Measurements from ENCODE around the gene TRIM4.
"Not testable (repeated sequence)": the region's sequence is repeated elsewhere in the genome, so short reads cannot be mapped to it uniquely, and the experiment has no call there.

Gene TRIM4

DNA sequence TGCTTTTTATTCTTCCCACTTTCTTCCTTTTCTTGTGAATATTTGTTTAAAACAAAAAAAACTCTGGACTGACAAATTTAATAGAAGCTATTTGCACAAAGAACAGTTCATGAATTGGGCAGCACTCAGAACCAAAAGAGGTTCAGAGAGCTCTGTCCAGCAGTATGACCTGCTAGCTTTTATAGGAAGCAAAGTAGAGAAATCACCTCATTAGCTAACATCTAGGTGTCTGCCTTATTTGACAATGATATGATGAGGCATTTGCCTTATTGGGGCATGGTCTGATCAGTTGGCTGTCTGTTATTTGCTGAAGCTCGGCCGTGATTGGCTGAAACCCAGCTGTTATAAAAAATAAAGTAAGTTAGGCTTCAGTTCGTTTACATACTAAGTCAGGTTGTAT, 819 bp upstream of the TRIM4 start:
- DNase-seq (ENCODE audit: low read depth): no peak

DNA sequence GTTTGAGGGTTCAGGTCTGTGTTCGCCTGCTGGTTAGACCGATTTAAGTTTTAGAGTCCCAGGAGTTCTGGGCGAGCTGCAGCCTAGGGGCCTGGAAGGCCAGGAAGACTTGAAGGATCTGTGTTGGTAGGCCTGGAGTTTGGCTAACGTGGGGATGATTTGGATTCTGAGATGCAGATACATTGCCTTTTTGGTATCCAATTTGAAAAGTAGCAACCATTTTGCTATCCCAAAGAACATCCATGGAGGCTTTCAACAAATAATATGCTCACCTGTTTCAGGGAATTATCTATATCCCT, 433 bp upstream of the TRIM4 start:
- no peak for DNase-seq (ENCODE audit: low read depth)

DNA sequence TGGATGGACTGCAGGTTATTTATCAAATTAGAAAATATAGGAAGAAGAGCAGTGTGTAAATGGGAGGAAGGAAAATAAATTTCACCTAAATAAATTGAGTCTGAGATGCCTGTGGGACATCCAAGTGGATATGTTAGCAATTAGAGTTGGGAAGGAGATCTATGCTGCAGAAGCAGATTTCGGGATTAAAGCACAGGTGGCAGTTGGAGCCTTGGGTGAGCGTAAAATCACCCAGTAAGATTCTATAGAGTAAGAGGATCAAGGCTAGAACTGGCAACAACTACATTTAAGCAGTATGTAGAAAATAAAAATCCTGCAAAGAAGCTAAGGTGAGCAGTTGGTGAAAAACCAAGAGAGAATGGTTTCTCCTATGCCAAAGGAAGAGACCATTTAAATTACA, 8.4 kb downstream of the TRIM4 start:
- DNase-seq (ENCODE audit: low read depth): no peak

DNA sequence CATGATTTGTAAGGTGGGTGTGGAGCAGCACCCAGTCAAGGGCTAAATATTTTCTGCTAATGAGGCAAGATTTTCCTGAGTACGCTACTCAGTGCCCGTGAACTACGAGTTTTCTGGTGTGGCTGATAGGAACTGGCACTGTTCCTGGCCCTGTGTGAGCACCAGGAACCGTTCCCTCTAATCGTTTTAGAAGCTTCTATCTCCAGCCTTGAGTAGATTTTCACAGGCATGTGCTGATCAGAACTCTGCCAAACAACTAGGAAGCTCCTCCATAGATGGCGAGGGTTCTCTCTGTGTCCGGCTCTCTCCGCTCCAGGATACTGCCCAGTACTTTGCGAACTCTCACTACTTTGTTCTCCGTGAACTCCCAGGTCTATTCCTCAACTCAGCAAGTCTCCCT, 17.7 kb downstream of the TRIM4 start:
- DNase-seq (ENCODE audit: low read depth): no peak

DNA sequence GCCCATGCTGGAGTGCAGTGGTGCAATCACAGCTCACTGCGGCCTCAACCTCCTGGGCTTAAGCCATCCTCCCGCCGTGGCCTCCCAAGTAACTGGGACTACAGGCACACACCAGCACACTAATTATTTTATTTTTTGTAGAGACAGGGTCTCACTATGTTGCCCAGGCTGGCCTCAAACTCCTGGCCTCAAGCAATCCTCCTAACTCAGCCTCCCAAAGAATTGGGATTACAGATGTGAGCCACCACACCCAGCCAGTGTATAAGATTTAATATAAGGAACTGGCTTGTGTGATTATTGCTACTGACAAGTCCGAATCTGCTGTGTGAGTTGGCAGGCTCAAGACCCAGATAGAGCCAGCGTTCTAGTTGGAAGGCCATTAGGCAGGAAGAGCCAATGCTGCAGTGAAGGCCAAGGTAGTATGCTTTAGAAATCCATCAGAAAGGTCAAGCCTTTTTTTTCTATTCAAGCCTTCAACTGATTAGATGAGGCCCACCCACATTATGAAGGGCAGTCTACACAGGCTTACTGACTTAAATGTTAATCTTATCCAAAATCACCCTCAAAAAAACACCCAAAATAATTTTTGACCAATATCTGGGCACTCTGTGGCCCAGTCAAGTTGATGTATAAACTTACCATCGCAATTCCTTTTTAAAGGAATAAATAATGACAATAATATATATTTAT, 19.4 kb downstream of the TRIM4 start:
- no peak for DNase-seq (ENCODE audit: low read depth)

DNA sequence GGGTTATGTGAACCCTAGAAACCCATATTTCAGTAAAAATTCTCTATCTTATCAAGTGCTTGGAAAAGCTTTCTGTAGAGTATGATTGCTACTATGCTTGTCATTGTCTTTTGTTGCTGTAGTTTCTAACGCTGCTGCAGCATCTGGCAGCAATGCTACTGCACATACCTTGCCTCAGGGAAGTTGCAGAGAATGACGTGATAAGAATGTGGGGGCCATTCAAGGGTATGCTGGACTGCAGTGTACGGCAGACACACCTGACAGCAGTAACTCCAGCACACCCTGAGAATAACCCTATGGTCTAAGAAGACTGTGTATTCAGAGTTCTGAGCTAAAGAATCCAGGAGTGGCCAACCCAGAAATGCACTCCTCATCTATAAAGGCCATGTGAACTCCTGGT, 20.5 kb downstream of the TRIM4 start:
- DNase-seq (ENCODE audit: low read depth): no peak

DNA sequence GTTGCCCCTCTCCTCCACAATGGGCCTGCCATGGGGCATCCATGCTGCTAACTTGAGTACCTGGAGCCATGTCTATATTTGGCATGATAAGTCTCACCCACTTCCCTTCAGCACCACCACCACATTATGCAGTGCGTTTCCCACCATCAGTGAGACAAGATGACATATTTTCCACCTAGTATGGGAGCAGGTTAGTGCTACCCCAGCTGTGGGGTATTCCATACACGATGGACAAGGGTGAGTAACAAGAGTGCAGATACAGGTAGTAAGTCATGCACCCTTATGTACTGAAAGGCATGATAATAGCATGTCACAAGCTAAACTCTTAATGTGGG, 21.3 kb downstream of the TRIM4 start:
- DNase-seq (ENCODE audit: low read depth): no peak

DNA sequence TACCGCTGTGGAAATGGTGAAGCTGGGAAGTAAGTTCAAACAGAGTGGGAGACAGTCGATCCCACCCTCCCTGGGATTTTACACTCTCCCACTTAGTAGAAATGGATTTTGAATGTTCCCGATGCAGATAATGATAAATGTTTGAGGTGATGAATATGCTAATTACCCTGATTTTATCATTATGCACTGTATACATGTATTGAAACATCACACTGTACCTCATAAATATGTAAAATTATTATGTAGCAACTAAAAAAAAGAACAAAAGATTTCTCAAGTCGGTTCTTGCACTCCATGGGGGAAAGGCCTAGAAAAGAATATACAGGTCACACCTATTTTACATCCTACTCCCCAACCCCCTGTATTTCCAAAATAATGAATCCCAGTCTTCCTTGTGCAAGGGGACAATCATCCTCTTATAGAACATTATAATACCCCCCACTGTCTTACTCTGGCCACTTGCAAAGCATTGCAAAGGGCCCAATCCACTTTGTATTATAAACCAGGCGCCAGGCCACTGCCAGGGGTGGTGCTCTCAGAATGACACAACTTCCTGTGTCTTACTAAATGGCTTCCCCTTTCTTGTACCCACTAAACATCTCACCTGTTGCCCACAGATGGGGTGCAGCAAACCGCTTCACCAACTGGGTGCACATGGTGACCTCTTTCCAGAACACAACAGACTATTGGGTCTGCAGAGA, 21.9 kb downstream of the TRIM4 start:
- no peak for DNase-seq (ENCODE audit: low read depth)

DNA sequence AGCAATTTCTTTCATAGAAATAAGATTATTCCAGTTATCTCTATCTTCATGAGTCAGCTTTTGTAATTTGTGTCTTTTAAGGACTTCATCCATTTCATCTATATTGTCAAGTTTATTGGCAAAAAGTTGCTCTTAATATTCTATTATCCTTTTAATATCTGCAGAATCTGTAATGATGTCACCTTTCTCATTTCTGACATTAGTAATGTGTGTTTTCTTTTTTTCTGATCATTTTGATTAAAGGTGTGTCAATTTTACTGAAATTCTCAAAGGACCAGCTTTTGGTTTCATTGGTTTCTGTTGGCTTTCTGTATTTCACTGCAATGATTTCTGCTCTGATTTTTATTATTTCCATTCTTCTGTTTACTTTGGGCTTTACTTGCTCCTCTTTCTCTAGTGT, 24.6 kb downstream of the TRIM4 start:
- no peak for DNase-seq (ENCODE audit: low read depth)

DNA sequence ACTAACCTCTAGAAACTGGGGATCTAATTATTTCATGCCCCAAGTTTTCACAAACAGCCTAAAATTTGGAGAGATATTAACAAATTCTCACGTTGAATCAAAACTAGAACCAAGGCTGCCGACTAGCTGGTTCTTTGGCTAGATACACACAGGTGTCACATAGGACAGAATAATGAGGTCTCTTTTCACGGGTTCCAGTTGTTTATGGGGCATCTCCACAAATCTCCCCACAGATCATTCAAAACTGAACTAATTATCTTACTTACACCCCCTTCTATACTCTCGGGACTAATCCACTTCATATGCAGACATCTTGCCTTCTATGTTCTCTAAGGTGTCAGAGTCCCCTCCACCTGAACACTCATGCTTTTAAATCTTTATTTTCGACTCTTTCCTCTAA, 26.1 kb downstream of the TRIM4 start:
- no peak for DNase-seq (ENCODE audit: low read depth)

DNA sequence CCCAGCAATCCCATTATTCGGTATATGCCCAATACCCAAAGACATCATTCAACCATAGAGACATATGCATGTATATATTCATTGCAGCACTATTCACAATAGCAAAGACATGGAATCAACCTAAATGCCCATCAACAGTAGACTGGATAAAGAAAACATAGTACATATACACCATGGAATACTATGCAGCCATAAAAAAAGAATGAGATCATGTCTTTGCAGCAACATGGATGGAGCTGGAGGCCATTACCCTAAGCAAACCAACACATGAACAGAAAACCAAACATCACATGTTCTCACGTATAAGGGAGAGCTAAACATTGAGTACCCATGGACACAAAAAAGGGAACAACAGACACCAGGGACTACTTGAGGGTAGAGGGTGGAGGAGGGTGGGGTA, 29.0 kb downstream of the TRIM4 start:
- DNase-seq (ENCODE audit: low read depth): not testable (repeated sequence)

DNA sequence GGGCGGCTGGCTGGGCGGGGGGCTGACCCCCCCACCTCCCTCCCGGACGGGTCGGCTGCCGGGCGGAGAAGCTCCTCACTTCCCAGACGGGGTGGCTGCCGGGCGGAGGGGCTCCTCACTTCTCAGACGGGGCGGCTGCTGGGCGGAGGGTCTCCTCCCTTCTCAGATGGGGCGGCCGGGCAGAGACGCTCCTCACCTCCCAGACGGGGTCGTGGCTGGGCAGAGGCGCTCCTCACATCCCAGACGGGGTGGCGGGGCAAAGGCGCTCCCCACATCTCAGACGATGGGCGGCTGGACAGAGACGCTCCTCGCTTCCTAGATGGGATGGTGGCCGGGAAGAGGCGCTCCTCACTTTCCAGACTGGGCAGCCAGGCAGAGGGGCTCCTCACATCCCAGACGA, 31.0 kb downstream of the TRIM4 start:
- not testable (repeated sequence) for DNase-seq (ENCODE audit: low read depth)

DNA sequence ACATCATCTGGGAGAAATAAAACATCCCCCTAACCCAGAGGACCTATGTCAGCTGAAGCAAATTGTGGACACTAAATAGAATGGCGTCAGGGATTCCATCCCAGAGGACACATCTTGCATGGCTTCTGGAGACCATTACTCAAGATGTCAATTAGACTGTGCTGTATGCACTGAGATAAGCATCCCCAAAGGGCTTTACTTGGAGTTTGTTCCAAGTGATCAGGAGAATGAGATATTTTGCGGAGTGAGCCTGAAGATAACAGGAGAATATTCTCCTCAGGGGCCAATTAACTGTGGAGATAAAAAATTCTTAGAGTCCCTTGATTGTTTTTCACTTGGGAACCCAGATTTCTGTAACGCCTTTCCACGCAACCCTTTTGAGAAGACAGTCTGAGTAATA, 38.0 kb downstream of the TRIM4 start:
- no peak for DNase-seq (ENCODE audit: low read depth)

DNA sequence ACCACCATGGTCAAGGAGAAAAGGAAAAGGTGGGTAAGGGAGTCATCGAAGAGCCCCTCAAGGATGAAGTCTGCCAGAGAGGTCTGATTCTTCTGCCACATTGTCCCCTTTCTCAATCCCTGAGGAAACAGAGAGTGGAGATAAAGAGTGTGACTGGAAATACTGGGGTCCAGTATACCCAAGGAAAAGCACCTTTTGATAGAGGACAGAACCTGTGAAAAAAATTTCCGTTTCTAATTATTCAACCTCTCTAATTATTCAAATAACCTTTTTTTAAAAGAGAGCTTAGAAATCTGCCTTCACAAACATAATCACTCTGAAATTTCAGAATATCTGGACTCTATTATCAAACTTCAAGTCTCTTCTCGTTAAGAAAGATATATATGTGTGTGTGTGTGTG, 42.4 kb downstream of the TRIM4 start, which contains the start of gene OR2AE1:
Gene OR2AE1 (minus strand): TSS at position 101 of the 400 bp plus-strand sequence. CDS start 0 bp downstream, at position 101.
- DNase-seq (ENCODE audit: low read depth): no peak

DNA sequence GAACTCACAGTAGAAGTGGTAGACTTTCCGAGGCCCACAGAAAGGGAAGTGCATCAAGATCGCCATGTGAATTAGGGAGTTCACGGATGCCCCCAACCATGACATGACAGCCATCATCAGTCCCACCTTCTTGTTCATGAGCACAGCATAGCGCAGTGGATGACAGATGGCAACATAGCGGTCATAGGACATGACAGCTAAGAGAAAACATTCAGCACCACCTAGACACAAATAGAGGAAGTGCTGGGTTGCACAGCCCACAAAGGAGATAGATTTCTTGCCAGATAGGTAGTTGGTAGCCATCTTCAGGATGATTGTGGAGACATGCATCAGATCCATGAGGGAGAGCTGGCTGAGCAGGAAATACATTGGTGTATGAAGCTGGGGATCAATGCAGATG, 42.8 kb downstream of the TRIM4 start:
- DNase-seq (ENCODE audit: low read depth): no peak

DNA sequence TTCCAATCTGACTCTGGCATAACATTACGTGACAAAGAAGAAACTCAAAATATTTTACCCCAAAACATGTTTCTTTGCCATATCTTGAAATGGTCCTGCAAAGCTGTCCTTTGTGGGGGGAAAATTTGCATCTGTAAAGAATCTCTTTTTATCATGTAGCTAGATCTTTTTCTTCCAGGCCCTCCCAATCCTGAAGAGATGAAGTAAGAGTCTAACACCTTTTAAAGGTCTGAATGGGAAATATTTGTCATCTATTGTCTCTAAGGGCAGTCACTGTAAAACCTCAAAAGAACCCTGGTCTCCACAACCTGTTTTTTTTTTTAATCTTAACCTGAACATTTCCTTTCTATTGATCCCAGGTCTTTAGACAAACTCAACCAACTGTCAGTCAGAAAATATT, 51.1 kb downstream of the TRIM4 start:
- no peak for DNase-seq (ENCODE audit: low read depth)

DNA sequence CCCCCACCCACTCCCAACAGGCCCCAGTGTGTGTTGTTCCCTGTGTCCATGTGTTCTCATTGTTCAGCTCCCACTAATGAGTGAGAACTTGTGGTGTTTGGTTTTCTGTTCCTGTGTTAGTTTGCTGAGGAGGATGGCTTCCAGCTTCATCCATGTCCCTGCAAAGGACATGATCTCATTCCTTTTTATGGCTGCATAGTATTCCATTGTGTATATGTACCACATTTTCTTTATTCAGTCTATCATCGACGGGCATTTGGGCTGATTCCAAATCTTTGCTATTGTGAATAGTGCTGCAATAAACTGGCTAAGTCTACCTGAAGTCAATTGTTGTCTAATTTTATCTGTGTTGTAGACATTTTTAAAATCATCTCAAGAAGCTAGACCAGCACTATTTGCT, 51.9 kb downstream of the TRIM4 start:
- not testable (repeated sequence) for DNase-seq (ENCODE audit: low read depth)

DNA sequence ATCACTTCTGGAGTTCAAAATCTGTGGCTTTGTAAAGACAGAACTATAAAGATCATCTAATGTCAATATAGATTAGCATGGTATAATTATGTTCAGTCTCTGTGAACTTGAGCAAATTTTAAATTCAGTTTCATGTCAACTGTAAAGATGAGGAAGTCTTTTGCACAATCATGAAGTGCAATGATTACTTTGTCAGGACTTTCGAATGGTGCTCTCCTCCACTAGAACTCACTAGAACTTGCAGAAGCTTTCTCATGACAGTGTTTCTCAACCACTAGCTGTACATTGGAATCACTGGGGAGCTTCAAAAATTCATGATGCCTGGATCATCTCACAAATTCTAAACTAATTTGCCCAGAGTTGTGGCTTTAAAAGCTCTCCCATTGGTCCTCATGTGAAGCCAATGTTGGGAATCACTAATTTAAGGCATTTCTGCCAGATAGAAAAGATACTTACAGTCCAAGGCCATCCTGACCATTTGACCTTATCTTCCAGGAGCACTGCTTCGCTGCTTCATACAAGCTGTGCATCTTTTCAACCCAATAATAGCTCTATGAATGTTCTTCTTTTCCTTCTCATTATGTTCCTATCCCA, 55.4 kb downstream of the TRIM4 start:
- no peak for DNase-seq (ENCODE audit: low read depth)

DNA sequence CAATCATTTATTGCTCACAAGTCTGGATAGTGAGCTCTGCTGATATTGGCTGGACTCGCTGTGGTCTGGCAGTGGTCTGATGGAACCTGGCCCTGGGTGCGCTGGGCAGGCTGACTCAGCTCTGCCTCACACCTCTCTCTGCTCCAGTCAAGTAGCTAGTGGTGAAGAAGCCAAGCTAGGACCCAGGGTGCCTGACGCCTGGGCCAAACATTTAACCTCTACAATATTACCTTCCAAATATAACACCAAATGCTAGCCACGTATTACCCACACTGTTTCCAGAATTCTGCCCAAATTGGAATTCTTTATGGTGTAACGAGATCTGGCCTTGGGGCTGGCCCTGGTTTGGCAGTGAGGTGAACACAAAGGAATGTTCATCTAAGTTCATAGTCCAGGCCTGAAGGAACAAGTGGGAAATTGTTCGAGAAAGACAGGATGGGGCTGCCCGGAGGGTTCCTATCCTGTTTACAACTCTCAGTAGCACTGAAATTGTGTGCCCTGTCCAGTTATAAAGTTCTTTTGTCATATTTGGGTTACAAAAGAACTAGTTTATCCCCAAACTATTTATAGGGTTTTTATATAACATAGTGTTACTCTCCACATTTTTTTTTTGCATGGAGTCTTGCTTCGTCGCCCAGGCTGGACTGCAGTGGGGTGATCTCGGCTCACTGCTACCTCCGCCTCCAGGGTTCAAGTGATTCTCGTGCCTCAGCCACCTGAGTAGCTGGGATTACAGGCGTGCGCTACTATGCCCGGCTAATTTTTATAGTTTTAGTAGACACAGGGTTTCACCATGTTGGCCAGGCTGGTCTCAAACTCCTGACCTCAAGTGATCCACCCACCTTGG, 58.8 kb downstream of the TRIM4 start:
- no peak for DNase-seq (ENCODE audit: low read depth)

DNA sequence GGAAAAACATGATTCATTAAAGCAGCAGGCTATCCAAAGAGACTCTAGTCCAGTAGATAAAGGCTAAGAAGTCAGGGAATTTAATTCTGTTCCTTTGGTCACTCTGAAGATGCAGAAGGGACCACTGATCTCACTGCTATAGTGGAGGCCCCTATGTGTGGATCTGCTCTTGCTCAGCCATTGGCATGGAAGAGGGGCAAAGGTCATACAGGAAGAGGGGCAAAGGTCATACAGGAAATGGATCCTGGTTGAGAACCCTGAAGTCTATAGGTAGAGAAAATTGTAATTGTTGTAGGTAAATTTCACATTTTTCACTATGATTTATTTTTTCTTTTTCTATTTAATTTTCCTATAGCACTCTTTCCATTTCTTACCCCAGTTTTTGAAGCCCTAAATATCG, 64.1 kb downstream of the TRIM4 start:
- DNase-seq (ENCODE audit: low read depth): no peak

DNA sequence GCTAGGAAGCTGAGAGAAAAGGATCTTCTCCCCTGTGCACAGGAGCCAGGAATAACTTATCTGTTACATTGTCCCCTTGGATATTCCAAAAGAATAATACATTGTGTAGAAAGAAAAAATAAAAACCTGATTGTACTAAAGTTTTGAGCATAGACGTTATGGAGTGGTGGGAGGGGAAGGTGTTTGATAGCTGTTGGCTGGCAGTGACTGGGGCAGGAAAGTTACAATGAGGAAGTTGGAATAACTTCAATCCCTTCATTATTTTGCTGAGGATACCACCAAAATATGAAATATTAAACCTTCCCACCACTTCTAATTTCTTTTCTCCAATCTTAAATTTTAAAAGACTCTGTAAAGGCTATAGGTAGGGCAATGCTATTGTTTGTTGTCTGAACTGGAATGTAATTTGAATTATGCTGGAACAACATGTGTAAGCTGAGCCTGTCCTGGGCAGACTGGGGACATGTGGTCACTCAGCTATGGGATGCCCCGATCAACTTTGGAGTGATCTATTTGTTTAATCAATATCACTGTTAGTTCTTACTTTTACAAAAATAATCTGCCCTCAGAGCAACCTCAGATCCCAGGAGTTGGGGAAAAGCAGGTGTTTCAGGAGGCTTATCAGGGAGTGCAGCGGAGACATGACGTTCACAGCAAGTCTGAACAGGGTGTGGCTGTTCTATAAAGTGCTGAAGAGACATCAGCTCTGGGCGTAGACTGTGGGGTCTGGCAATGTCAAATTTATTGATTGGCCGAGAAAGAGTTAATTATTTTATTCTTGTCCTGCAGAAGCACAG, 70.7 kb downstream of the TRIM4 start:
- no peak for DNase-seq (ENCODE audit: low read depth)

DNA sequence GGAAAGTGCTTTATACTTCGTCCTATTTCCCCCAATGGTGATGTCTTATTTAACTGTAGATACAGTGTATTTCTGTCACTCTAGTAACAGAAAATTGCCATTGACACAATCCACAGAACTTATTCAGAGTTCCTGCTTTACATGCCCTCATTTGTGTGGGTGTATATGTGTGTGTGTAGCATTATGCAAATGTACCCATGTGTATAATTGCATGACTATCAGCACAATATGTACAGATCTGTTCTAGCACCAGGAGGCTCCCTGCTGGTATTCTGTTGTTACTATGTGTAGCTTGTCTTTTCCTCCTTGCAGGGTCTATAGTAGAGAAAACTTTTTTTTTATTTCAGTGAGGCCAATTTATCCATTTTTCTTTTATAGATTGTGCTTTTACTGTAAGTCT, 75.0 kb downstream of the TRIM4 start:
- DNase-seq (ENCODE audit: low read depth): no peak
